Activated CD4-positive, CD25-positive, alpha-beta regulatory T cell treated with anti-CD3 and anti-CD28 coated beads, Interleukin-2, amount 50 U/mL, for 16 hours (primary cell): ENCODE data around the gene TNFSF11.
"Not testable (repeated sequence)": the region's sequence is repeated elsewhere in the genome, so short reads cannot be mapped to it uniquely, and the experiment has no call there.

ENCODE experiments used
- DNase-seq: peaks from one replicate; pipeline ENCODE4 v3.0.0-alpha.2; 2020; ENCODE audit warnings: low read depth, low spot score

Gene TNFSF11

DNA sequence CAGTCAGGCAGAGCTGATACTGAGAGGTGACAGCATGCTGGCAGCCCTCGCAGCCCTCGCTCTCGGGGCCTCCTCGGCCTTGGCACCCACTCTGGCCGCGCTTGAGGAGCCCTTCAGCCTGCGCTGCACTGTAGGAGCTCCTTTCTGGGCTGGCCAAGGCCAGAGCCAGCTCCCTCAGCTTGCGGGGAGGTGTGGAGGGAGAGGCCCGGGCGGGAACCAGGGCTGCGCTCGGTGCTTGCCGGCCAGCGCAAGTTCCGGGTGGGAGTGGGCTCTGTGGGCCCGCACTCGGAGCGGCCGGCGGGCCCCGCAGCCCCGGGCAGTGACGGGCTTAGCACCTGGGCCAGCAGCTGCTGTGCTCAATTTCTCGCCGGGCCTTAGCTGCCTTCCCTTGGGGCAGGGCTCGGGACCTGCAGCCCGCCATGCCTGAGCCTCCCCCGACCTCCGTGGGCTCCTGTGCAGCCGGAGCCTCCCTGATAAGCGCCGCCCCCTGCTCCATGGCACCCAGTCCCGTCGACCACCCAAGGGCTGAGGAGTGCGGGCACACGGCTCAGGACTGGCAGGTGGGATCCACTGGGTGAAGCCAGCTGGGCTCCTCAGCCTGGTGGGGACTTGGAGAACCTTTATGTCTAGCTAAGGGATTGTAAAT lies 14.3 kb upstream of the TNFSF11 start:
- not testable (repeated sequence) for DNase-seq

GRCh38 chr13:42560320-42560719 lies 13.6 kb upstream of the TNFSF11 start:
- DNase-seq, result not testable (repeated sequence)

GRCh38 chr13:42561752-42562467 lies 12.0 kb upstream of the TNFSF11 start:
- DNase-seq, result no peak

DNA sequence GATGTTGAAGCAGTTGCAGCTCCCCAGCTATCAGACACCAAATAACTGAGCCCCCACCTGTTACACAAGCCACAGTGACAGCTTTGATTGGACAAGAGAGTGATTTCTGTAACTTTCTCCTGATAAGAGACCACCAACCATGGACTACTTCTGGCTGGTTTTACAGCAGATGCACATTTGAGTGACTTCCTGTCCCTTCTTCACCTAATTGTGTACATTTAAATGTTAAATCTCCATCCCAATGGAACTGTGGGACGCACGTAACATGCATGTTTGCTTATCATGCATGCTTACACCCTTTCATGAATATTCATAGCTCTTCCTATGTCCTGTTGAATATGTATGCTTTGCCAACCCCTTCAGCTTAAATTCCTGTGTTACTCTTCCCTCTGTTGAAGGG lies 6.0 kb upstream of the TNFSF11 start:
- DNase-seq, result no peak

DNA sequence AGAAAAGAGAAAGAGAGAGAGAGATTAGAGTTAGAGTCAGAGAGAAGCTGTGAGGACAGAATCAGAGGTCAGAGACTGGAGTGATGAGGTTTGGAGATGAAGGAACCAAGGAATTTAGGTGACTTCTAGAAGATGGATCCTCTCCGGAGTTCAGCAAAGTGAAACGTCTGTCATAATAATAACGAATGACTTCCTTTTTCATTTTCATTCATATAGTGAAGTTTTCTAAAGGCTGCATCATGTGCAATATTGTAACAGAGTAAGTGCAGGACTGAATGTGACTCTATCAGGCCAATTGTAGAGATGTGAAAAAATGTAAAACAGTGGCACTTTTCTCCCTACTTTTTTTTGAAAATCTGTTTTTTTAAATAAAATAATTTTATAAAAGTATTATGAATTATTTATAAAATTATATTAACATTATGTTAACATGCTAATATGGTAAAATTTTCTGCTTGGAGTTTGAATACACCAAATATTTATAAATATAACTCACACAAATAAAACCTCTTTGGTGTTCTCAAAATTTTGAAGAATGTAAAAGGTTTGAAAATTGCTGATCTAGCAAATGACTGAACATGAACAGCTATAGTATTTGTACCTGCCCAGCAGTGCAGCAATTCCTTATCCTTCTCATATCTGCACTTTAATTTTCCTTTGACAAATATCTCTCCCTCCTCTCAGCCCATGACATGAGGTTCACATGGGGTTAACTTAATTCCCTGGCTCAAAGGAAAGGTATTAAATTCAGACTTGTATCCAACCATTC lies 4.2 kb upstream of the TNFSF11 start:
- no peak for DNase-seq

- DNase-seq, result no peak
These were observed 2.1 kb upstream of the TNFSF11 start for GRCh38 chr13:42571895-42572294.

GRCh38 chr13:42574435-42575311 lies 721 bp downstream of the TNFSF11 start:
- peak; percentile 24 for DNase-seq

DNA sequence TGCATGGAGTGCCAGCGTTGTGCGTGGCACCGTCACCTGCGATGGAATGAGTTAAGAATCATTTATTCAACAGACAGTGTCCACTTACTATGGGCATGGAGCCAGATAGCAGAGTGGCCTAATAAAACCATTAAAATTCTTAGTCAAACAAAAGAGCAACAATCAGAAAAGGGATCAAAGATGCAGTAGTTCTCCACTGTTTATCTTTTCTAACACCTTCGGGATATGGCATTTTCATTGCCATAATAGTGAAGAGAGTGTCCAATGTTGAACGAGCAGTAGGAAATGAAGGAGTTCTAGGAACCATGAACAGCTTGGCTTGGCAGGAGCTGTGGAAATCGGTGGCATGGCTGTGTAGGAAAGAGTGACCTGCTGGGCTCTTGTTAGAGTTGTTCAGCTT lies 2.0 kb downstream of the TNFSF11 start:
- DNase-seq, result no peak

GRCh38 chr13:42577538-42577937 lies 3.6 kb downstream of the TNFSF11 start:
- no peak for DNase-seq

GRCh38 chr13:42580644-42581043 lies 6.7 kb downstream of the TNFSF11 start:
- DNase-seq, result no peak

GRCh38 chr13:42581427-42581826 lies 7.5 kb downstream of the TNFSF11 start:
- no peak for DNase-seq

DNA sequence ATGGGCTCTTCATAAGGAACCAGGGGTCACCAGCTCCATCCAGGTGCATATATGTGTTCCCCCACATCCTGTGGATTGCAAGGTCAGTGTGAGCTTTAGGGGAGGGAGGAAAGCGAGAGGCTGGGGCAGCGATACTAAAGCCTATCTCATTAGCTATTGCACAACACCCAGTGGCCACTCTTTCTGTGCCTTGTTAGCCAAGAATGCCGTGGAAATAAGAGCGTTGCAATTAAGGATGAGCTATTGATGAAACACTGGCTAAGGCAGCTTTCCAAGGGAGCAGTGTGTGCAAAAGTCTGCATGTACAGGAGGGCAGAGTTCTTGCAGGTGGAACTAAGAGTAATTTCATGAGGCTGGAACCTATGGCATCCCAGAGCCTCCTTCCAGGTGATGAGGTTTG lies 17.6 kb downstream of the TNFSF11 start:
- DNase-seq, result no peak

DNA sequence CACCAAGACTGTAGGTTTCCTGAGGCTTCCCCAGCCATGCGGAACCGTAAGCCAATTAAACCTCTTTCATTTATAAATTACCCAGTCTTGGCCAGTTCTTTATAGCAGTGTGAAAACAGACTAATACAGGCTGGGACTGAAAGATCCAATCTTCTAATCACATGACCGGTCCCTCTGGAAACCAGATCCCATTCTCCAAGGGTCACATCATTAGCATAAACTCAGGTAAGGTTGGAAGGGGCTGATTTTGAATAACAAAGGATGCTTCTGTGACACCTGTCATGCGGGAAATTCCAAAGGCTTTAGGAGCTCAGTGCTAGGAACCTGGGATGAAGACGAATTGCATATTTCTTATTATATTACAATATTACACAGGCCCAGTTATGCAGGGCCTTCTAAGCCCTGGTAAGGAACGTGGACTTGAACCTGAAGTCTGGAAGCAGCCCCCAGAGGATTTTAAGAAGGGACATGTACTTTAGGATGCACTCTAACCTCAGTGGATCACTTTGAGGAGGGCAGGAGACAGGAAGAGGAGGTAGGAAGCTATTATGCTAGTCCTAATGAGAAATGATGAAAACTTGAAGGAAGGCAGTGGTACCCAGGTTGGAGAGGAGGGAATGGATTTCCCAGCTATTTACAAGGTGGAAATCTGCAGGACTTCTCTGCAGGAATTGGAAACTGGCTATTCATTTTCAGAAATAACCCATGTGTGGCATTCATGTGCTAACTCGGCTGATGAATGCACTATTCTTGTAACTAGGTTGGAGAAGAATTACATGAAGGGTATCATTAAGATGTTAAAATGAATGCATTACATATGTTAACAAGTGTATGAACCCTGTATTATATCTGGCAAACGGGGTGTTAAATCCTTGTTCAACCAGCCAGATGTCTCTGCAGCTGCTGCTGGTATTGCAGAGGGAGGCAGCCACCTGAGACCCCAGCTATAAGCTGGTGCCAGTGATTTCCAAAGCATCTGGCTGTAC lies 19.3 kb downstream of the TNFSF11 start:
- DNase-seq, result no peak

GRCh38 chr13:42594481-42595252 lies 20.7 kb downstream of the TNFSF11 start:
- peak; percentile 19 for DNase-seq

- DNase-seq, result no peak
These were observed 21.3 kb downstream of the TNFSF11 start for GRCh38 chr13:42595253-42595571.

- no peak for DNase-seq
These were observed 23.6 kb downstream of the TNFSF11 start for GRCh38 chr13:42597505-42597904.

GRCh38 chr13:42600943-42601342 lies 27.0 kb downstream of the TNFSF11 start:
- DNase-seq, result no peak

- no peak for DNase-seq
These were observed 29.0 kb downstream of the TNFSF11 start for GRCh38 chr13:42602906-42603305.

DNA sequence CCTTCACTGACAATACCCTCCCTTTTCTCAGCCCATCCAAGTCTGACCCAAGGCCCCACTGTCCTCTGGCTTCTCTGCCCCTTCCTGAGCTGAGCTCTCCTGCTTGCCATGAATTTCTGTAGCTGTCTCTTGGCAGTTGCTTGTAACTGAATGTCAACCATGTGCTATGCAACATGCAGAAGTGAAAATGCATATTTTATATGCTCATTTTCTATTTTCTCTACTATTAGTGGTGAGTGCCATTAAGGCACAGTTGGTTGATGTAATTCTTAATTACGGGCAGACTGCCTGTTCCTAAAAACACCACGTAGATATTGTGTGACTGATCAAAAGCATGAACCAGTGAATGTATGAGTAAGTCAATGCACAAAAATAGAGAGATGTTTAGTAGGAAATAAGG lies 29.6 kb downstream of the TNFSF11 start:
- DNase-seq, result no peak

GRCh38 chr13:42607546-42607945 lies 33.6 kb downstream of the TNFSF11 start:
- DNase-seq, result no peak
